Measurements from ENCODE around the gene CLASP1. TPM values are rescaled to one million over a fixed set of nuclear protein-coding genes. Genes with fewer than 3 reads are reported as not detected.
"Not testable (repeated sequence)": the region's sequence is repeated elsewhere in the genome, so short reads cannot be mapped to it uniquely, and the experiment has no call there.

The CLASP1 gene
- total RNA-seq, 1 donor, result 46.0 TPM

DNA sequence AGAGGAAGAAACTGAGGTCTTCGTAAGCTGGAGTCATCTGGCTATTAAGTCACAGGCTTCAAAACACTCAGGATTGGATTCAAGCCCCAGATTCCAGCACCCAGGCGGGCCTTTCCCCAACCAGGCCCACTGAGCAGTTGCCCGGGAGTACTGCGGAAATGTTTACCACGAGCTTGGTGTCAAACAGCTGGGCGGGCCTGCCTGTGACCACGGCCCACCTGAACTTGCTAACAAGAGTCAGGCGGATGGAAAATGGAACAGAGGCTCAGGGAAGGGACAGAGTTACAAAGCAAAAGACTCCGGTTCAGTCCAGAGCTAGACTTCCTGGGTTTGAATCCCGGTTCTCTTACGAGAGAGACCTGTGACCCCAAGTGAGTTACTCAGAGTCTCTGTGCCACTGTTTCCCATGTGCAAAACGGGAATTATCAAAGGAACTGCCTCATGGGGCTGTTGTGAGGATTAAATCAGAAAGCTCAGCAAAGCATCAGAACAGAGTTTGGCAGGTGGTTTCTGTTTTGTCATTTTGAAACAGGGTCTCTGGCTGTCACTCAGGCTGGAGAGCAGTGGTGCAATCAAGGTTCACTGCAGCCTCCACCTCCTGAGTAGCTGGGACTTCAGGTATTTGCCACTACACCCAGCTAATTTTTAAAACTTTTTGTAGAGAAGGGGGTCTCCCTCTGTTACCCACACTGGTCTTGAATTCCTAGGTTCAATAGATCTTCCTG is 315.3 kb downstream of the CLASP1 start:
- Histone ChIP-seq H2AFZ (ENCODE audit: low read length) (no peak overlapping the region), H3K27ac (ENCODE audit: low read depth, low read length) (no peak overlapping the region), H3K4me2 (ENCODE audit: insufficient read depth, low read length) (no peak overlapping the region), H3K9me3 (ENCODE audit: low read depth, low read length) (no peaks in the 10 kb centered on the region), H3K27me3 (ENCODE audit: insufficient read depth, low read length) (peaks cover 2% of the 10 kb centered on the region), H3K4me3 (ENCODE audit: insufficient read depth, low read length) (no peak overlapping the region), H3K36me3 (ENCODE audit: insufficient read depth, low read length) (peaks cover 2% of the 10 kb centered on the region), H4K20me1 (ENCODE audit: insufficient read depth, low read length) (no peaks in the 10 kb centered on the region), H3K4me1 (ENCODE audit: insufficient read depth, low read length) (no peaks in the 10 kb centered on the region), H3K79me2 (ENCODE audit: insufficient read depth, low read length) (no peaks in the 10 kb centered on the region)
- TF ChIP-seq CTCF (IDR thresholded peaks at IDR 0.05; ENCODE audit: extremely low read depth, low read depth, low read length), result no peak
- DNase-seq (ENCODE audit: insufficient read length, low spot score, missing footprints), result no peak

DNA sequence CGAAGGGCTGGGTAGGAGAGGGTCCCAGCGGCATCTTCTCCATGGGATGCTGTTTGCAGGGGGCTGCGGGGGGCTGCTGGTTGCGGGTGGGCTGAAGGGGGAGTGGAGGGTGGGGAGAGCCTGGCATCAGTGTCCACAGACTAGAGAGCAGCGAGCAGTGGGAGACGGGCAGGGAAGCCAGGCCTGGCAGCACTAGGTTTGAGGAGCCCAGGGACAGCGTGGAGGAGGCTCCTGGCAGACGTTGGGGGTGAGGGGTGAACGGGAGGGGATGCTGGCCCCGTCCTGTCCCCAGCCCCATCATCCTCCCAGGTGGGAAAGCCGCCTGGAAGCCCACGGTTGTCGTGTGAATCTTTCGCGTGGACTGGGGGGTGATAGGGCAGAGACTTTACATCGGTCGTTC is 316.0 kb downstream of the CLASP1 start:
- Histone ChIP-seq H3K9me3 (ENCODE audit: low read depth, low read length) (no peaks in the 10 kb centered on the region), H4K20me1 (ENCODE audit: insufficient read depth, low read length) (no peaks in the 10 kb centered on the region), H3K4me3 (ENCODE audit: insufficient read depth, low read length) (no peak overlapping the region), H3K36me3 (ENCODE audit: insufficient read depth, low read length) (no peaks in the 10 kb centered on the region), H3K27ac (ENCODE audit: low read depth, low read length) (no peak overlapping the region), H3K4me2 (ENCODE audit: insufficient read depth, low read length) (no peak overlapping the region), H3K27me3 (ENCODE audit: insufficient read depth, low read length) (peaks cover 2% of the 10 kb centered on the region), H3K4me1 (ENCODE audit: insufficient read depth, low read length) (no peaks in the 10 kb centered on the region), H2AFZ (ENCODE audit: low read length) (no peak overlapping the region), H3K79me2 (ENCODE audit: insufficient read depth, low read length) (no peaks in the 10 kb centered on the region)
- no peak for TF ChIP-seq CTCF (IDR thresholded peaks at IDR 0.05; ENCODE audit: extremely low read depth, low read depth, low read length)
- DNase-seq (ENCODE audit: insufficient read length, low spot score, missing footprints), result no peak

- DNase-seq (ENCODE audit: insufficient read length, low spot score, missing footprints); H3K36me3 ChIP-seq (ENCODE audit: insufficient read depth, low read length); H3K4me3 ChIP-seq (ENCODE audit: insufficient read depth, low read length); H3K79me2 ChIP-seq (ENCODE audit: insufficient read depth, low read length); H3K9me3 ChIP-seq (ENCODE audit: low read depth, low read length); H4K20me1 ChIP-seq (ENCODE audit: insufficient read depth, low read length); H3K4me2 ChIP-seq (ENCODE audit: insufficient read depth, low read length); H3K27ac ChIP-seq (ENCODE audit: low read depth, low read length); H3K27me3 ChIP-seq (ENCODE audit: insufficient read depth, low read length); H3K4me1 ChIP-seq (ENCODE audit: insufficient read depth, low read length); H2AFZ ChIP-seq (ENCODE audit: low read length): not testable (repeated sequence)
Observed at GRCh38 chr2:121331324-121331723, 317.9 kb downstream of the CLASP1 start.

DNA sequence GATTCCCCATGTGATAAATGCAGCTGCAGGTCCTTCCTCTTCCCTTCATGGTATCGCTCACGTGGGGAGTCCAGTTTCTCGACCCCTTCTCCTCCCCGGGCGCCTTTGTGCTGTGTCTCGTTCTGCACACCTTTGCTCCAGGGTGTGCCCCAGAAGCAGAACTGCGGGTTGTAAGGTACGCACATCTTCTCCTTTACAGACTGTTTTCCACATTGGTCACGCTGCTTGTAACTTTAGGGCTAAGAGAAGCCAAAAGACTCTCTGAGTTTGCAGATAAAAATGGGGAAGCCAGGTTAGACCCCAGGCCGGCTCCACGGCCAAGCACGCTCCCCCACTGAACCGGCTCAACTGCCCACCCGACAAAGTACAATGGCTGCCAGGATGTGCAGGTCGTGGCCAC is 318.3 kb downstream of the CLASP1 start:
- no peaks in the 10 kb centered on the region for H3K36me3 ChIP-seq (ENCODE audit: insufficient read depth, low read length)
- no peak overlapping the region for H3K4me2 ChIP-seq (ENCODE audit: insufficient read depth, low read length)
- H3K9me3 ChIP-seq (ENCODE audit: low read depth, low read length), result no peaks in the 10 kb centered on the region
- no peak for DNase-seq (ENCODE audit: insufficient read length, low spot score, missing footprints)
- peaks cover 2% of the 10 kb centered on the region for H3K27me3 ChIP-seq (ENCODE audit: insufficient read depth, low read length)
- H3K4me1 ChIP-seq (ENCODE audit: insufficient read depth, low read length), result no peaks in the 10 kb centered on the region
- no peaks in the 10 kb centered on the region for H3K79me2 ChIP-seq (ENCODE audit: insufficient read depth, low read length)
- H2AFZ ChIP-seq (ENCODE audit: low read length), result no peak overlapping the region
- TF ChIP-seq CTCF (IDR thresholded peaks at IDR 0.05; ENCODE audit: extremely low read depth, low read depth, low read length), result no peak
- no peaks in the 10 kb centered on the region for H4K20me1 ChIP-seq (ENCODE audit: insufficient read depth, low read length)
- no peak overlapping the region for H3K4me3 ChIP-seq (ENCODE audit: insufficient read depth, low read length)
- H3K27ac ChIP-seq (ENCODE audit: low read depth, low read length), result no peak overlapping the region

Measured in osteoblast (primary cell).